HEK293 (cell line): ENCODE measurements around the gene ABCF2.

ENCODE experiments used
- CTCF ChIA-PET: fragments of 350-600 bp; formaldehyde crosslinking; extraction: SDS; loops from one replicate; lab custom pipeline; 2021; ENCODE audit warnings: antibody characterized with exemption; lab: Yijun Ruan, JAX
- POLR2A ChIA-PET: fragments of 300-600 bp; formaldehyde crosslinking; extraction: SDS; loops from one replicate; lab custom pipeline; 2020; ENCODE audit warnings: antibody characterized with exemption, inconsistent platforms; lab: Yijun Ruan, JAX
- H3K27ac ChIP-seq: fragments of 200-500 bp; sonication (Bioruptor generic); 2 replicates; pipeline ENCODE4 v1.5.1; 2014; ENCODE audit warnings: low read depth, low read length, control low read depth, inconsistent platforms; ENCODE audit errors: extremely low read depth
- H3K36me3 ChIP-seq, 2 experiments: fragments of 200-500 bp in 1 of 2; sonication (Bioruptor generic) in 1 of 2; 1 replicate in 1 of 2; 2 replicates in 1 of 2; pipeline ENCODE4 v1.5.1; 2014 to 2017; ENCODE audit warnings: inconsistent platforms in 2 of 2, low read length in 2 of 2; ENCODE audit not compliant: control insufficient read depth in 2 of 2, insufficient read depth in 1 of 2
- H3K4me1 ChIP-seq: fragments of 200-500 bp; sonication (Bioruptor generic); 2 replicates; pipeline ENCODE4 v1.5.1; 2014; ENCODE audit warnings: mild to moderate bottlenecking, low read length, inconsistent platforms; ENCODE audit not compliant: control insufficient read depth, insufficient read depth
- H3K4me3 ChIP-seq: 2 replicates; pipeline ENCODE4 v1.5.1; 2011; ENCODE audit warnings: low read depth, mild to moderate bottlenecking, control low read depth, low read length, moderate library complexity
- H3K9me3 ChIP-seq: fragments of 200-500 bp; sonication (Bioruptor generic); 2 replicates; pipeline ENCODE4 v1.5.1; 2014; ENCODE audit warnings: low read depth, low read length, inconsistent platforms; ENCODE audit not compliant: control insufficient read depth, insufficient read depth
- KLF10 ChIP-seq: fragments of 450-650 bp; IDR thresholded peaks from 2 replicates; pipeline ENCODE4 v1.5.1; 2018; ENCODE audit warnings: missing biosample characterization, mild to moderate bottlenecking, missing genetic modification characterization
- KLF9 ChIP-seq: fragments of 450-650 bp; formaldehyde crosslinking; IDR thresholded peaks from 2 replicates; pipeline ENCODE4 v1.5.1; 2016; ENCODE audit warnings: missing biosample characterization, missing genetic modification characterization, low read depth
- TCF7L2 ChIP-seq: IDR thresholded peaks from 2 replicates; pipeline ENCODE4 v1.6.1; 2011; ENCODE audit warnings: low read depth, mild to moderate bottlenecking, inconsistent platforms, low read length, moderate library complexity, borderline replicate concordance
- ZBTB21 ChIP-seq: fragments of 450-650 bp; formaldehyde crosslinking; IDR thresholded peaks from 2 replicates; pipeline ENCODE4 v1.5.1; 2017; ENCODE audit warnings: missing biosample characterization, missing genetic modification characterization
- ZIC2 ChIP-seq: fragments of 450-650 bp; formaldehyde crosslinking; IDR thresholded peaks from 2 replicates; pipeline ENCODE4 v1.5.1; 2016; ENCODE audit warnings: missing biosample characterization, missing genetic modification characterization
- ZNF132 ChIP-seq: fragments of 450-650 bp; formaldehyde crosslinking; IDR thresholded peaks from 2 replicates; pipeline ENCODE4 v1.5.1; 2017; ENCODE audit warnings: missing biosample characterization, missing genetic modification characterization, borderline replicate concordance
- ZNF138 ChIP-seq: fragments of 450-650 bp; formaldehyde crosslinking; IDR thresholded peaks from 2 replicates; pipeline ENCODE4 v1.5.1; 2016; ENCODE audit warnings: missing biosample characterization, missing genetic modification characterization, borderline replicate concordance
- ZNF140 ChIP-seq: fragments of 450-650 bp; formaldehyde crosslinking; IDR thresholded peaks from 2 replicates; pipeline ENCODE4 v1.5.1; 2016; ENCODE audit warnings: missing biosample characterization, missing genetic modification characterization
- ZNF146 ChIP-seq: fragments of 450-650 bp; formaldehyde crosslinking; IDR thresholded peaks from 2 replicates; pipeline ENCODE4 v1.5.1; 2016; ENCODE audit warnings: missing biosample characterization, missing genetic modification characterization
- ZNF202 ChIP-seq: fragments of 450-650 bp; formaldehyde crosslinking; IDR thresholded peaks from 2 replicates; pipeline ENCODE4 v1.5.1; 2016; ENCODE audit warnings: missing biosample characterization, missing genetic modification characterization, borderline replicate concordance
- ZNF24 ChIP-seq: fragments of 450-650 bp; formaldehyde crosslinking; IDR thresholded peaks from 2 replicates; pipeline ENCODE4 v1.5.1; 2016; ENCODE audit warnings: missing biosample characterization, missing genetic modification characterization
- ZNF341 ChIP-seq: fragments of 450-650 bp; formaldehyde crosslinking; IDR thresholded peaks from 2 replicates; pipeline ENCODE4; 2016; ENCODE audit warnings: low read depth, missing biosample characterization, missing genetic modification characterization
- ZNF404 ChIP-seq: fragments of 450-650 bp; formaldehyde crosslinking; IDR thresholded peaks from 2 replicates; pipeline ENCODE4 v1.5.1; 2017; ENCODE audit warnings: missing biosample characterization, missing genetic modification characterization
- ZNF433 ChIP-seq: fragments of 450-650 bp; formaldehyde crosslinking; IDR thresholded peaks from 2 replicates; pipeline ENCODE4 v1.5.1; 2016; ENCODE audit warnings: missing biosample characterization, missing genetic modification characterization, low read depth
- ZNF501 ChIP-seq: fragments of 450-650 bp; formaldehyde crosslinking; IDR thresholded peaks from 2 replicates; pipeline ENCODE4 v1.5.1; 2016; ENCODE audit warnings: missing biosample characterization, missing genetic modification characterization
- ZNF558 ChIP-seq: fragments of 450-650 bp; formaldehyde crosslinking; IDR thresholded peaks from 2 replicates; pipeline ENCODE4 v1.5.1; 2016; ENCODE audit warnings: missing biosample characterization, missing genetic modification characterization
- ZNF670 ChIP-seq: fragments of 450-650 bp; formaldehyde crosslinking; IDR thresholded peaks from 2 replicates; pipeline ENCODE4 v1.5.1; 2016; ENCODE audit warnings: missing biosample characterization, missing genetic modification characterization, low read depth
- ZNF701 ChIP-seq: fragments of 450-650 bp; formaldehyde crosslinking; IDR thresholded peaks from 2 replicates; pipeline ENCODE4 v1.5.1; 2016; ENCODE audit warnings: missing biosample characterization, missing genetic modification characterization
- ZNF777 ChIP-seq: fragments of 450-650 bp; formaldehyde crosslinking; IDR thresholded peaks from 2 replicates; pipeline ENCODE4 v1.5.1; 2017; ENCODE audit warnings: missing biosample characterization, missing genetic modification characterization, borderline replicate concordance
- TF ChIP-seq, protein P1 (sequence below): fragments of 450-650 bp; formaldehyde crosslinking; conservative IDR thresholded peaks from 2 replicates; pipeline ENCODE4 v1.5.1; 2016; ENCODE audit warnings: low read depth, missing biosample characterization, missing genetic modification characterization
- TF ChIP-seq, protein P2 (sequence below): fragments of 450-650 bp; formaldehyde crosslinking; IDR thresholded peaks from 2 replicates; pipeline ENCODE4 v1.5.1; 2016; ENCODE audit warnings: missing biosample characterization, missing genetic modification characterization, low read depth
- TF ChIP-seq, protein P3 (sequence below): fragments of 450-650 bp; formaldehyde crosslinking; IDR thresholded peaks from 2 replicates; pipeline ENCODE4 v1.5.1; 2016; ENCODE audit warnings: missing biosample characterization, missing genetic modification characterization
- TF ChIP-seq, protein P4 (sequence below): fragments of 450-650 bp; formaldehyde crosslinking; IDR thresholded peaks from 2 replicates; pipeline ENCODE4 v1.5.1; 2016; ENCODE audit warnings: missing biosample characterization, missing genetic modification characterization, borderline replicate concordance

The ABCF2 gene

DNA sequence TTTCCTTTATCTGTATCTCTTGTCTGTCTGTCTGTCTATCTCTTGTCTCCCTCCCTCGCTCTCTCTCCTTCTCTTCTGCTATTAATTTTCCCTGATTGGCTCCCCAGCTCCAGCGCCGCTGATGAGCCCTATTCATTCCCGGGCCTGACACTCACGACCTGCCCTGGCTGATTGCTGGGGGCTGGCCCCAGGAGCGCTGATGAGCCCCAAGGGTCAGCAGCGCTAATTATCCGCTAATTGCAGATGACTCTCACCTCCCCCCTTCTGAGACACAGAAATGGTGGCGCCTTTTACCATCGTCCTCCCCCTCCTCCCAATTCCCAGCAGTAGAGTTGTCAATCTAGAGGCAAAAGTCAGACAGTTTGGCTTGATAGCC, 58.2 kb downstream of the ABCF2 start:
- POLR2A ChIA-PET, result no interaction called here
- no peaks in the 10 kb centered on the region for H3K9me3 ChIP-seq
- H3K27ac ChIP-seq, result no peak overlapping the region
- no peaks in the 10 kb centered on the region for H3K36me3 ChIP-seq
- CTCF ChIA-PET, result interaction anchor here (0.6 to 2.6 kb wide), 10 partner anchors 11 to 679 kb away, joined by 4 to 20 read pairs (median 8); no protein-coding TSS in a partner anchor
- H3K4me3 ChIP-seq, result no peak overlapping the region
- H3K4me1 ChIP-seq, result no peaks in the 10 kb centered on the region
- TF ChIP-seq ZNF146 (tag by site-specific recombination) (no peak), ZNF558 (tag by site-specific recombination) (no peak), ZNF404 (tag by site-specific recombination) (no peak), ZNF701 (tag by site-specific recombination) (no peak), ZNF433 (tag by site-specific recombination) (no peak), KLF10 (tag by site-specific recombination) (no peak), ZIC2 (tag by site-specific recombination) (no peak), ZNF138 (no peak), TCF7L2 (no peak), ZNF341 (tag by site-specific recombination) (no peak), ZBTB21 (tag by site-specific recombination) (no peak), ZNF501 (tag by site-specific recombination) (no peak)
- TF ChIP-seq, protein P1, sequence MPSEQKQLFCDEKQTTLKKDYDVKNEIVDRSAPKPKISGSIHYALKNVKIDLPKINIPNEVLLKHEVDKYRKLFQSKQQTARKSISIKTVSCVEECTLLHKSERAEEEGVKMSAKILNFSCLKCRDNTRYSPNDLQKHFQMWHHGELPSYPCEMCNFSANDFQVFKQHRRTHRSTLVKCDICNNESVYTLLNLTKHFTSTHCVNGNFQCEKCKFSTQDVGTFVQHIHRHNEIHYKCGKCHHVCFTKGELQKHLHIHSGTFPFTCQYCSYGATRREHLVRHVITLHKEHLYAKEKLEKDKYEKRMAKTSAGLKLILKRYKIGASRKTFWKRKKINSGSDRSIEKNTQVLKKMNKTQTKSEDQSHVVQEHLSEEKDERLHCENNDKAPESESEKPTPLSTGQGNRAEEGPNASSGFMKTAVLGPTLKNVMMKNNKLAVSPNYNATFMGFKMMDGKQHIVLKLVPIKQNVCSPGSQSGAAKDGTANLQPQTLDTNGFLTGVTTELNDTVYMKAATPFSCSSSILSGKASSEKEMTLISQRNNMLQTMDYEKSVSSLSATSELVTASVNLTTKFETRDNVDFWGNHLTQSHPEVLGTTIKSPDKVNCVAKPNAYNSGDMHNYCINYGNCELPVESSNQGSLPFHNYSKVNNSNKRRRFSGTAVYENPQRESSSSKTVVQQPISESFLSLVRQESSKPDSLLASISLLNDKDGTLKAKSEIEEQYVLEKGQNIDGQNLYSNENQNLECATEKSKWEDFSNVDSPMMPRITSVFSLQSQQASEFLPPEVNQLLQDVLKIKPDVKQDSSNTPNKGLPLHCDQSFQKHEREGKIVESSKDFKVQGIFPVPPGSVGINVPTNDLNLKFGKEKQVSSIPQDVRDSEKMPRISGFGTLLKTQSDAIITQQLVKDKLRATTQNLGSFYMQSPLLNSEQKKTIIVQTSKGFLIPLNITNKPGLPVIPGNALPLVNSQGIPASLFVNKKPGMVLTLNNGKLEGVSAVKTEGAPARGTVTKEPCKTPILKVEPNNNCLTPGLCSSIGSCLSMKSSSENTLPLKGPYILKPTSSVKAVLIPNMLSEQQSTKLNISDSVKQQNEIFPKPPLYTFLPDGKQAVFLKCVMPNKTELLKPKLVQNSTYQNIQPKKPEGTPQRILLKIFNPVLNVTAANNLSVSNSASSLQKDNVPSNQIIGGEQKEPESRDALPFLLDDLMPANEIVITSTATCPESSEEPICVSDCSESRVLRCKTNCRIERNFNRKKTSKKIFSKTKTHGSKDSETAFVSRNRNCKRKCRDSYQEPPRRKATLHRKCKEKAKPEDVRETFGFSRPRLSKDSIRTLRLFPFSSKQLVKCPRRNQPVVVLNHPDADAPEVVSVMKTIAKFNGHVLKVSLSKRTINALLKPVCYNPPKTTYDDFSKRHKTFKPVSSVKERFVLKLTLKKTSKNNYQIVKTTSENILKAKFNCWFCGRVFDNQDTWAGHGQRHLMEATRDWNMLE (tag by site-specific recombination), result no peak
- TF ChIP-seq, protein P2, sequence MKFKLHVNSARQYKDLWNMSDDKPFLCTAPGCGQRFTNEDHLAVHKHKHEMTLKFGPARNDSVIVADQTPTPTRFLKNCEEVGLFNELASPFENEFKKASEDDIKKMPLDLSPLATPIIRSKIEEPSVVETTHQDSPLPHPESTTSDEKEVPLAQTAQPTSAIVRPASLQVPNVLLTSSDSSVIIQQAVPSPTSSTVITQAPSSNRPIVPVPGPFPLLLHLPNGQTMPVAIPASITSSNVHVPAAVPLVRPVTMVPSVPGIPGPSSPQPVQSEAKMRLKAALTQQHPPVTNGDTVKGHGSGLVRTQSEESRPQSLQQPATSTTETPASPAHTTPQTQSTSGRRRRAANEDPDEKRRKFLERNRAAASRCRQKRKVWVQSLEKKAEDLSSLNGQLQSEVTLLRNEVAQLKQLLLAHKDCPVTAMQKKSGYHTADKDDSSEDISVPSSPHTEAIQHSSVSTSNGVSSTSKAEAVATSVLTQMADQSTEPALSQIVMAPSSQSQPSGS (tag by site-specific recombination), result no peak
- TF ChIP-seq, protein P3, sequence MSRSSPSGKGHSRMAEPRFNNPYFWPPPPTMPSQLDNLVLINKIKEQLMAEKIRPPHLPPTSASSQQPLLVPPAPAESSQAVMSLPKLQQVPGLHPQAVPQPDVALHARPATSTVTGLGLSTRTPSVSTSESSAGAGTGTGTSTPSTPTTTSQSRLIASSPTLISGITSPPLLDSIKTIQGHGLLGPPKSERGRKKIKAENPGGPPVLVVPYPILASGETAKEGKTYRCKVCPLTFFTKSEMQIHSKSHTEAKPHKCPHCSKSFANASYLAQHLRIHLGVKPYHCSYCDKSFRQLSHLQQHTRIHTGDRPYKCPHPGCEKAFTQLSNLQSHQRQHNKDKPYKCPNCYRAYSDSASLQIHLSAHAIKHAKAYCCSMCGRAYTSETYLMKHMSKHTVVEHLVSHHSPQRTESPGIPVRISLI, result no peak

DNA sequence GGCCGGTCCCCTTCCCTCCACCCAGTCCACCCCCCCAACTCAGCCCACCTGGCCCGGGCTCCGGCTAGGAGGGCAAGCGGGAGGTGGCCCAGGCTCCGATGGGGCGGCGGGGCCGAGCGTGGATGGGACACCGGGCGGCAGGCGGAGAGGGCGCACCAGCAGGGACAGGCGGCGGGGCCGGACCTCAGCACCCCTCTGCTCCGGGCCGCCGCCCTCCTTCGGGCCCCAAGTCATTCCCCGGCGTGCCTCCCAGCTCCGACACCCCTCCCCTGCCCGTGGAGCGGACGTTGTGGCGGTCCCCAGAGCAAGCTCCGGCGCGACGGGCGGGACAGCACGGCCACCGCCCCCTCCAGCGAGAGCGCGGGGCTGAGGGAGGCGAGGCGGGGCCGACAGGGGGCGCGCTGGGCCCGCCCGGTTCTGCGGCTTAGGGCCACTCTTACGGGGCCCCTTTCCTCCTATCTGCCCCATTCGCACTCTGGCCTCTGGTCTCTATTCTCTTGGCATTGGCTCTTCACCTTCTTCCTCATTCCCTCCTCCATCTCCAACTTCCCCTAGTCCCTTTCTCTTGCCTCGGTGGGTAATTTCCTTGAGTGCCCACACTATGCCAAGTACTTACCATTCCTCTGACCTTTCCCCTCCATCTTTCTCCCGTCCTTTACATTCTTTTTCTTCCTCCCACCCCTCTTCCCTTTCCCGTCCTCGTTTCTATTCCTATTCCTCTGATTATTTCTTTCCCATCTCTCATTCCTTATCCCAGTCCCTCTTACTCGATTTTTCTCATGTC, 58.8 kb downstream of the ABCF2 start:
- Histone ChIP-seq H3K36me3 (no peaks in the 10 kb centered on the region), H3K4me1 (no peaks in the 10 kb centered on the region), H3K27ac (peak overlapping the region; percentile 57; the same call in 1 of the 2 replicates), H3K4me3 (peak overlapping the region; percentile 48), H3K9me3 (no peaks in the 10 kb centered on the region)
- CTCF ChIA-PET, result interaction anchor here (0.6 to 2.5 kb wide), 15 partner anchors 10 to 679 kb away, joined by 3 to 13 read pairs (median 5); no protein-coding TSS in a partner anchor
- POLR2A ChIA-PET, result interaction anchor here (1.5 kb wide), 1 partner anchor 11 kb away, joined by 6 read pairs; no protein-coding TSS in a partner anchor
- TF ChIP-seq ZNF777, result no peak
- TF ChIP-seq, protein P4, sequence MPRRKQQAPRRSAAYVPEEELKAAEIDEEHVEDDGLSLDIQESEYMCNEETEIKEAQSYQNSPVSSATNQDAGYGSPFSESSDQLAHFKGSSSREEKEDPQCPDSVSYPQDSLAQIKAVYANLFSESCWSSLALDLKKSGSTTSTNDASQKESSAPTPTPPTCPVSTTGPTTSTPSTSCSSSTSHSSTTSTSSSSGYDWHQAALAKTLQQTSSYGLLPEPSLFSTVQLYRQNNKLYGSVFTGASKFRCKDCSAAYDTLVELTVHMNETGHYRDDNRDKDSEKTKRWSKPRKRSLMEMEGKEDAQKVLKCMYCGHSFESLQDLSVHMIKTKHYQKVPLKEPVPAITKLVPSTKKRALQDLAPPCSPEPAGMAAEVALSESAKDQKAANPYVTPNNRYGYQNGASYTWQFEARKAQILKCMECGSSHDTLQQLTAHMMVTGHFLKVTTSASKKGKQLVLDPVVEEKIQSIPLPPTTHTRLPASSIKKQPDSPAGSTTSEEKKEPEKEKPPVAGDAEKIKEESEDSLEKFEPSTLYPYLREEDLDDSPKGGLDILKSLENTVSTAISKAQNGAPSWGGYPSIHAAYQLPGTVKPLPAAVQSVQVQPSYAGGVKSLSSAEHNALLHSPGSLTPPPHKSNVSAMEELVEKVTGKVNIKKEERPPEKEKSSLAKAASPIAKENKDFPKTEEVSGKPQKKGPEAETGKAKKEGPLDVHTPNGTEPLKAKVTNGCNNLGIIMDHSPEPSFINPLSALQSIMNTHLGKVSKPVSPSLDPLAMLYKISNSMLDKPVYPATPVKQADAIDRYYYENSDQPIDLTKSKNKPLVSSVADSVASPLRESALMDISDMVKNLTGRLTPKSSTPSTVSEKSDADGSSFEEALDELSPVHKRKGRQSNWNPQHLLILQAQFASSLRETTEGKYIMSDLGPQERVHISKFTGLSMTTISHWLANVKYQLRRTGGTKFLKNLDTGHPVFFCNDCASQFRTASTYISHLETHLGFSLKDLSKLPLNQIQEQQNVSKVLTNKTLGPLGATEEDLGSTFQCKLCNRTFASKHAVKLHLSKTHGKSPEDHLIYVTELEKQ (tag by site-specific recombination), result peak; percentile 39; the same call in 1 of the 2 replicates
- peak; percentile 67 for TF ChIP-seq ZIC2 (tag by site-specific recombination)
- TF ChIP-seq ZNF202 (tag by site-specific recombination), result 0 out of 2 replicates have a peak, but pooled peaks have one; percentile 30
- TF ChIP-seq ZNF24, result no peak
- no peak for TF ChIP-seq ZNF132
- peak; percentile 56; the same call in 1 of the 2 replicates for TF ChIP-seq KLF10 (tag by site-specific recombination)
- peak; percentile 70; the same call in 1 of the 2 replicates for TF ChIP-seq ZNF670 (tag by site-specific recombination)
- peak; percentile 91 for TF ChIP-seq KLF9 (tag by site-specific recombination)
- TF ChIP-seq ZNF140, result no peak
